Hematopoietic multipotent progenitor cell treated with erythropoietin and hydrocortisone succinate and interleukin-3 and kit ligand, for 17 days (in vitro differentiated cells): ENCODE results near the gene SMIM8.
A peak's percentile ranks its signal among the peaks of the same experiment; 100 is the strongest.
"Not testable (repeated sequence)": the region's sequence is repeated elsewhere in the genome, so short reads cannot be mapped to it uniquely, and the experiment has no call there.

Experiments used
- DNase-seq: peaks from one replicate; pipeline ENCODE4 v3.0.0-alpha.2; 2015; ENCODE audit warnings: low spot score

Gene SMIM8, protein sequence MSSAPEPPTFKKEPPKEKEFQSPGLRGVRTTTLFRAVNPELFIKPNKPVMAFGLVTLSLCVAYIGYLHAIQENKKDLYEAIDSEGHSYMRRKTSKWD

DNA sequence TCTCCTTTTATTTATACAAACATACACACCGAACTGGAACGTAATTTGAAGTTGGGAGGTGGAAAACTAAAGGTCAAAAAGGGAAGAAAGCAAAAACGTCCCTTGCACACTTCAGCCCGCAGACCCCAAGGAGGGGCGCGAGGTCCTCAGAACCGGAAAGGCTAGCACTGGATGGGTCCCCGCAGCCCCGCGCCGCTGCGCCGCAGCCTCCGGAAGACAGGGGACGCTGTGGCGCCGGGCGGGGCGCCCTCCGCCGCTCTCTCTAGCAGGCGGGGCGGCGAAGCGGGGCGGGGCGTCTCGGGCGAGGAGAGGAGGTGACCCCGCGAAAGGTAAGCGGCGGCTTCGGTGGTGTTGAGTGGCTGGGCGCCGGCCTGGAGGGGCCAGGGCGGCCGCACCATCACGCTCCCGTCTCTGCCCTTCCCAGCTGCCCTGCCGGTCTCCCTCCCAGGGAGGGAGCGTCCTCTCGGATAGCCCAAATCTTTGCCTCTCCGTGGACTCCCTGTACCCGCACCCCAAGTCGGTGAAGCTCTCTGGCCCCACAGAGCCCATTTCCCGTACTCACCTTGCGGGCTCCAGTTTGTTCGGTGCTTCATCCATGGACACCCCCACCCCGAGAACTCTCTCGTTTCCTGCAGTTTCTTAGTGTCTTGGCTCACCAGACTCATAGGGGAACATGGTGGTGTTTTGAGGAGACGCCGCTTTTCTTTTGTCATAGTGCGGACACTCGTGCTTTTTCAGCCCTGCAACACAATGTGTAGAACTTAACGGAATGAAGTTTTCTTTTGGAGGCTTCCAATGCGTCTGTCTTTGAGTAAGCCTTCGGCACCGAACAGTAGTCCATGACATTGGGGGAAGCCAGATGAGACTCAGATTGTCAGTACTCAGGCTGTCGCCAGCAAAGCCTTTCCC, at the start of gene SMIM8:
TSS of gene SMIM8 (plus strand) at position 285 of the 909 bp plus-strand sequence. CDS start 14,444 bp downstream, outside the sequence.
- DNase-seq: peak; percentile 81

- no peak for DNase-seq
These were observed 47.6 kb upstream of the SMIM8 start for GRCh38 chr6:87274660-87275274.

DNA sequence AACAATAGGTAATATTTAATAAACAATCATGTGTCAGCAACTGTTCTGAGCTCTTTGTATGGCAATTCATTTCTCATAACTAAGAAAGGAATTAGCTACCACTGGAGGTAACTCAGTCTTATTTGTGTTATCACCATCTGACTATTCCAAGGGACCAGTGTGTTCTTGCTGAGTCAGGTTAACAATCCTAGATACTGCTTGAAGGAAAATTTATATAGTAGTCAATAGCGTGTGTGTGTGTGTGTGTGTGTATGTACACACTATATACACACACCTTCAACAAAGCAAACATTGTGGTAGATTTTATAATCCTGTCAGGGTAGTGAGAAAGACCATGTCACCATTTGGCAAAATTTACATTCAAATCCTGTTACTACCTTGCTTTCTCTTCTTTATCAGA, 45.8 kb upstream of the SMIM8 start:
- DNase-seq: no peak

GRCh38 chr6:87277123-87277522, 45.3 kb upstream of the SMIM8 start:
- no peak for DNase-seq

- DNase-seq: no peak
These were observed 43.2 kb upstream of the SMIM8 start for GRCh38 chr6:87279196-87279595.

DNA sequence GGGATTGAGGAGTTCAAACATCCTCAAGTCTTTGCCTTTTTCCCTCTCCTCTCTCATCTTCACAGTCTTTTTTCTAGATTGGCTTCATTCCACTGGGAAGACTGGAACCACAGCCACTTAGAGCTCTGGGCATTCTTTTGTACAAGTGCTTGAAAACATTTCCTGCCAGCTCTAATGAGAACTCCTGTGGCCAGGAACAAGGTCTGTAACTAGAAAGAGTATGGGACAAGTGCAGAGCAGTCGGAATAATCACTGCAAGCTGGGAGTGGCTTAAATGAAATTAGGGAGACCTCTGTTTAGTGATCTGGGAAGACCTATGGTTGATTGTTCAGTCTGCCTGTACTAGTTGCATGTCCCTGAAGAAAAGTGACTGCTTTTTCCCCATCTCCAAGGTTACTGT, 41.0 kb upstream of the SMIM8 start:
- no peak for DNase-seq

- DNase-seq: no peak
These were observed 39.6 kb upstream of the SMIM8 start for GRCh38 chr6:87282743-87283142.

GRCh38 chr6:87283461-87283860, 38.9 kb upstream of the SMIM8 start:
- no peak for DNase-seq

DNA sequence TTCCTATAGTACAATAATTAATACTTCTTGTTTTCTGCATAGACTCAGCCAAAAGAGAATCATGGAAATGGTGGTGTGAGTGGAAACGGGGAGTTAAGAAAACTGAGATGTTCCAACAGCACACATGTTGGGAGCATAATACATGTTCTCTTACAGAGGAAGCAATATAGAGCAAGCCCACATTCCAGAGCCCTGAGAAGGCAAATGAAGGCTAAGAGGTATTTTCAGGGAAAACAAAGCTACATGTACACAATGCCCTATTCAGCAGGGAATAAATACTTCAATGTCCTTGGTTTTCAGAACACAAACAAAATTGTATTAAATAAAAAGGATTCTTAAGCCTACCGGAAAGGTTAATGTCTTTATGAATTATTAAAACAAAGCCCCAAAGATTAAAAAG, 35.1 kb upstream of the SMIM8 start:
- DNase-seq: no peak

- no peak for DNase-seq
These were observed 32.8 kb upstream of the SMIM8 start for GRCh38 chr6:87289571-87289970.

- no peak for DNase-seq
These were observed 30.5 kb upstream of the SMIM8 start for GRCh38 chr6:87291883-87292282.

DNA sequence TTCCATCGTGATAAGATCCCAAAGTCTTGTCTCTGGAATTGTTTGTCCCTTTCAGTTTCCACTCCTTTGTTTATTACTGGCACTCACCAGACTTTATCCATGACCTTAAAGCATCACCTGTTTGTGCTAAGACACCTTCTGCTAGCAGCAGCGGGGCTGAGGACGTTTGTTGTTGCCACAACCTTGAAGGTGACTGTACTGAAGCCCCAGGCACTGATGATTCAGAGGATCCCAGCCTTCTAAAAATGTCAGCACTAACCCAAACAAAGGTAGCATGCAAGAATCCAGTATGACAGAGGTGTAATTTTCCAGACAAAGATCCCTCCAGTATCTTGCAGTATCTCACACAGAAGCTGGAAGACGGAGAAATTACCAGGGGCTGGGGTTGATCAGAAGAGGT, 28.9 kb upstream of the SMIM8 start:
- no peak for DNase-seq

- no peak for DNase-seq
These were observed 25.3 kb upstream of the SMIM8 start for GRCh38 chr6:87297119-87297518.

- not testable (repeated sequence) for DNase-seq
These were observed 21.1 kb upstream of the SMIM8 start for GRCh38 chr6:87301277-87301676.

- DNase-seq: no peak
These were observed 13.4 kb upstream of the SMIM8 start for GRCh38 chr6:87308970-87309369.

- no peak for DNase-seq
These were observed 9.5 kb upstream of the SMIM8 start for GRCh38 chr6:87312860-87313259.

- DNase-seq: no peak
These were observed 7.3 kb upstream of the SMIM8 start for GRCh38 chr6:87315071-87315470.

- no peak for DNase-seq
These were observed 3.0 kb upstream of the SMIM8 start for GRCh38 chr6:87319271-87319987.

GRCh38 chr6:87323880-87324279, 1.5 kb downstream of the SMIM8 start:
- DNase-seq: not testable (repeated sequence)

DNA sequence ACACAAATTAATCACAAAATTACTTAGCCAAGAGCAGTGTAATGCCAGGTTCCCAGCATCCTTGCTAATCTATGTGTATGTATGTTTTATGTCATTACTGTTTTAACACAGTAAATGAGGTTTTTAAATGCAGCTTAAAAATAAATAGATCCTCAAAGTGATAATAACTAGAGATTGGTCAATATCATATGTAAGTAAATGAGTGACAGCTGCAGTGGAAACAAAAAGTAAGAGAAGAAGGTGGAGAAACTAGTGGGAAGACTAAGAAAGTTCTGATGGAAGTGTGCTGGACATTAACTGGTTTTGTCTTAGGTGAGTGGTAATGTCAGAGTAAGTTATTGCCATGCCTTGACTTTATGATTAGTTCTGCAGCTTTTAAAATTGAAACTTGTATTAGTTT, 8.6 kb downstream of the SMIM8 start:
- no peak for DNase-seq

- DNase-seq: no peak
These were observed 10.6 kb downstream of the SMIM8 start for GRCh38 chr6:87333033-87333432.

GRCh38 chr6:87333591-87334181, 11.3 kb downstream of the SMIM8 start:
- DNase-seq: peak; percentile 10
